Pancreas (tissue), 10 donors: Measurements from ENCODE around the gene MYO18A. TPM values are rescaled to one million over a fixed set of nuclear protein-coding genes. Genes with fewer than 3 reads are reported as not detected.

Experiments used
- ATAC-seq, 4 donors: fragments of 200-7000 bp; cut with Tn5 transposase; one replicate each; pipeline versions ENCODE4 v1.8.0 to v1.9.1; 2020; ENCODE audit warnings: mild to moderate bottlenecking in 4 of 4, moderate library complexity in 4 of 4
- DNase-seq, 6 donors: peaks; one replicate each; pipeline ENCODE4 v3.0.0-alpha.2; 2020
- FAIRE-seq: peaks from 2 replicates; lab custom pipeline; 2012; peaks lifted over from hg19 to GRCh38; lab: Jason Lieb, UNC
- H3K27ac ChIP-seq, 4 donors: fragments of 200-600 bp; sonication (generic); 1 replicate in 3 of 4; 2 replicates in 1 of 4; pipeline versions ENCODE4 v1.5.0 to v1.8.0; 2020
- H3K27me3 ChIP-seq, 4 donors: fragments of 200-600 bp; one replicate each; pipeline ENCODE4 v1.8.0; 2021
- H3K36me3 ChIP-seq, 3 donors: fragments of 200-600 bp; sonication (generic) in 1 of 3; one replicate each; pipeline versions ENCODE4 v1.5.0 to v1.8.0; 2020 to 2021
- H3K4me1 ChIP-seq, 3 donors: fragments of 200-600 bp; one replicate each; pipeline ENCODE4 v1.8.0; 2021
- H3K4me3 ChIP-seq, 4 donors: fragments of 200-600 bp; sonication (generic) in 2 of 4; one replicate each; pipeline versions ENCODE4 v1.5.0 to v1.8.0; 2020 to 2021
- H3K9me3 ChIP-seq, 4 donors: fragments of 200-600 bp; one replicate each; pipeline ENCODE4 v1.8.0; 2021
- CTCF ChIP-seq, 4 donors: fragments of 200-600 bp; sonication (generic) in 3 of 4; IDR thresholded peaks; one replicate each; pipeline versions ENCODE4 v1.5.0 to v1.8.0; 2021; ENCODE audit warnings: antibody characterized with exemption in 4 of 4
- WGBS, 2 donors: extraction: QIAGEN DNeasy Blood & Tissue Kit; methylation state at CpG; one replicate each; pipeline ENCODE4 v1.1.7; 2013; 5-methylcytosine and 5-hydroxymethylcytosine counted together
- intact Hi-C, 3 donors: fragments of 100-400 bp; cut with DNase I; formaldehyde crosslinking; loops; one replicate each; pipeline versions ENCODE4 v1.11.1 to v1.14.2; 2022
- polyA plus RNA-seq, 2 donors: library from polyadenylated mRNA; stranded (reverse); fragments of 200-250 nt; gene quantifications; one replicate each; pipeline ENCODE4 v1.2.3, GENCODE V29; 2013
- total RNA-seq, 6 donors: library from RNA; stranded (reverse); fragmentation: NEBNext Ultra II Directional in 4 of 6; extraction: Animal tissue kit (Norgen Biotek cat#: 25700) in 4 of 6; gene quantifications; one replicate each; pipeline versions ENCODE4 v1.2.1 to v1.2.4, GENCODE V29; 2021 to 2023
- donor health status: healthy with polysubstance abuse.
- donor health status: DM: no; HTN: no; CAD: no; lungs with moderate emphysema.
- donor health status: DM: no; HTN: no; CAD: no.
- donor health status: control.
- donor health status: control.
- donor health status: Bipolar disorder and iron deficiency.
- donor health status: DM: yes; HTN: yes; CAD: no.
- donor health status: DM: no; HTN: no; CAD: no.
- donor health status: DM: no; HTN: no; CAD: no.
- donor health status: DM: yes; HTN: yes; CAD: no.

MYO18A gene
- total and polyA plus RNA-seq, 8 donors: 21.3 to 85.3 (median 33.5) TPM

GRCh38 chr17:29158096-29158487, 22.1 kb downstream of the MYO18A start:
- DNase-seq (no peak), ATAC-seq (peak; percentile 26 to 52 (median 46)), FAIRE-seq (no peak)
- Histone ChIP-seq H3K4me3 (no peak overlapping the region), H3K27me3 (no peaks in the 10 kb centered on the region), H3K4me1 (peaks cover 53 to 60% (median 59%) of the 10 kb centered on the region in 3 donors), H3K36me3 (no peaks in the 10 kb centered on the region), H3K27ac (peak overlapping the region in 2 of 4 donors; percentile 37 to 62), H3K9me3 (no peaks in the 10 kb centered on the region)
- TF ChIP-seq CTCF (IDR thresholded peaks at IDR 0.05): no peak
- WGBS, 2 donors: 23 to 26% methylated on average over 11 of the region's 11 CpGs
- intact Hi-C loops: no loop called here

GRCh38 chr17:29157310-29157709, 22.9 kb downstream of the MYO18A start:
- 88 to 90% methylated on average over 1 of the region's 1 CpG for WGBS, 2 donors
- no peak for ATAC-seq
- intact Hi-C loops: no loop called here
- Histone ChIP-seq H3K27me3 (no peaks in the 10 kb centered on the region), H3K27ac (no peak overlapping the region), H3K4me1 (peaks cover 53 to 60% (median 59%) of the 10 kb centered on the region in 3 donors), H3K9me3 (no peaks in the 10 kb centered on the region), H3K36me3 (no peaks in the 10 kb centered on the region), H3K4me3 (no peak overlapping the region)
- DNase-seq: no peak
- TF ChIP-seq CTCF (IDR thresholded peaks at IDR 0.05): no peak
- no peak for FAIRE-seq

- Histone ChIP-seq H3K9me3 (no peaks in the 10 kb centered on the region), H3K36me3 (no peaks in the 10 kb centered on the region), H3K27ac (peak overlapping the region in 1 of 4 donors; percentile 33), H3K4me1 (peaks cover 53 to 65% (median 59%) of the 10 kb centered on the region in 3 donors), H3K27me3 (no peaks in the 10 kb centered on the region), H3K4me3 (no peak overlapping the region)
- FAIRE-seq (no peak), DNase-seq (no peak), ATAC-seq (no peak)
- intact Hi-C loops: no loop called here
- no peak for TF ChIP-seq CTCF (IDR thresholded peaks at IDR 0.05)
- 55 to 57% methylated on average over 6 of the region's 6 CpGs for WGBS, 2 donors
These were observed 23.4 kb downstream of the MYO18A start for GRCh38 chr17:29156781-29157180.

- no peak overlapping the region for H3K4me3 ChIP-seq
- FAIRE-seq: no peak
- ATAC-seq: no peak
- H3K36me3 ChIP-seq: no peaks in the 10 kb centered on the region
- intact Hi-C loops: no loop called here
- no peaks in the 10 kb centered on the region for H3K27me3 ChIP-seq
- peaks cover 53 to 68% (median 59%) of the 10 kb centered on the region in 3 donors for H3K4me1 ChIP-seq
- no peak for TF ChIP-seq CTCF (IDR thresholded peaks at IDR 0.05)
- WGBS, 2 donors: 62 to 92% methylated on average over 3 of the region's 3 CpGs
- peak overlapping the region; percentile 20 to 71 (median 42) for H3K27ac ChIP-seq
- no peak for DNase-seq
- H3K9me3 ChIP-seq: no peaks in the 10 kb centered on the region
These were observed 24.2 kb downstream of the MYO18A start for GRCh38 chr17:29155966-29156338.

- TF ChIP-seq CTCF (IDR thresholded peaks at IDR 0.05): no peak
- H3K27ac ChIP-seq: peak overlapping the region; percentile 20 to 71 (median 42)
- DNase-seq (peak in 4 of 6 donors; percentile 55 to 65 (median 65)), FAIRE-seq (no peak), ATAC-seq (peak; percentile 68 to 83 (median 71))
- intact Hi-C loops: no loop called here
- 33 to 36% methylated on average over 10 to 11 of the region's 11 CpGs for WGBS, 2 donors
- H3K4me1 ChIP-seq: peaks cover 52 to 64% (median 55%) of the 10 kb centered on the region in 3 donors
- H3K27me3 ChIP-seq: no peaks in the 10 kb centered on the region
- H3K4me3 ChIP-seq: no peak overlapping the region
- no peaks in the 10 kb centered on the region for H3K36me3 ChIP-seq
- no peaks in the 10 kb centered on the region for H3K9me3 ChIP-seq
These were observed 24.8 kb downstream of the MYO18A start for GRCh38 chr17:29155227-29155965.
